GM21717 (cell line): Measurements from ENCODE around the gene MTG1.

ENCODE experiments used
- ATAC-seq: cut with Tn5 transposase; IDR thresholded peaks from one replicate; pipeline ENCODE4 v1.9.1; 2021; ENCODE audit warnings: mild to moderate bottlenecking, moderate library complexity; ENCODE audit not compliant: unreplicated experiment

The MTG1 gene

GRCh38 chr10:133446979-133447378, 53.0 kb downstream of the MTG1 start:
- no peak for ATAC-seq

GRCh38 chr10:133448120-133448519, 54.2 kb downstream of the MTG1 start:
- no peak for ATAC-seq

- no peak for ATAC-seq
These were observed 57.4 kb downstream of the MTG1 start for GRCh38 chr10:133451346-133451745.

GRCh38 chr10:133452453-133452852, 58.5 kb downstream of the MTG1 start:
- no peak for ATAC-seq

GRCh38 chr10:133453516-133454203, 59.7 kb downstream of the MTG1 start, which contains the start of gene SCART1:
SCART1 (plus strand) TSS chr10:133453945; CDS start chr10:133453998, 53 bp downstream.
- no peak for ATAC-seq

- ATAC-seq, result no peak
These were observed 60.4 kb downstream of the MTG1 start for GRCh38 chr10:133454204-133454893.

GRCh38 chr10:133455196-133455595, 61.2 kb downstream of the MTG1 start:
- no peak for ATAC-seq

- ATAC-seq, result no peak
These were observed 61.7 kb downstream of the MTG1 start for GRCh38 chr10:133455611-133456031.

- ATAC-seq, result no peak
These were observed 62.3 kb downstream of the MTG1 start for GRCh38 chr10:133456041-133456951.

- no peak for ATAC-seq
These were observed 63.3 kb downstream of the MTG1 start for GRCh38 chr10:133457100-133457841.

GRCh38 chr10:133458021-133458709, 64.2 kb downstream of the MTG1 start:
- ATAC-seq, result no peak

GRCh38 chr10:133458710-133459453, 64.9 kb downstream of the MTG1 start:
- no peak for ATAC-seq

GRCh38 chr10:133459454-133460207, 65.7 kb downstream of the MTG1 start:
- no peak for ATAC-seq

GRCh38 chr10:133460208-133460769, 66.3 kb downstream of the MTG1 start:
- ATAC-seq, result no peak

GRCh38 chr10:133461027-133461426, 67.1 kb downstream of the MTG1 start:
- ATAC-seq, result no peak

GRCh38 chr10:133461841-133462240, 67.9 kb downstream of the MTG1 start:
- no peak for ATAC-seq

GRCh38 chr10:133462512-133463305, 68.8 kb downstream of the MTG1 start:
- ATAC-seq, result no peak
